Esophagus muscularis mucosa (tissue), 3 donors: ENCODE measurements around the gene PCNX4.

Experiments used
- POLR2A ChIP-seq: fragments of 450-650 bp; IDR thresholded peaks from one replicate; pipeline ENCODE4 v1.6.1; 2017; ENCODE audit warnings: antibody characterized with exemption, moderate library complexity, mild to moderate bottlenecking, low read depth
- TF ChIP-seq, protein P1 (sequence below), 3 experiments: fragments of 200-600 bp in 2 of 3; fragments of 450-650 bp in 1 of 3; sonication (generic) in 2 of 3; IDR thresholded peaks; one replicate each; pipeline ENCODE4 v1.5.1; 2017 to 2019; ENCODE audit warnings: antibody characterized with exemption in 3 of 3, mild to moderate bottlenecking in 2 of 3, moderate library complexity in 1 of 3

DNA sequence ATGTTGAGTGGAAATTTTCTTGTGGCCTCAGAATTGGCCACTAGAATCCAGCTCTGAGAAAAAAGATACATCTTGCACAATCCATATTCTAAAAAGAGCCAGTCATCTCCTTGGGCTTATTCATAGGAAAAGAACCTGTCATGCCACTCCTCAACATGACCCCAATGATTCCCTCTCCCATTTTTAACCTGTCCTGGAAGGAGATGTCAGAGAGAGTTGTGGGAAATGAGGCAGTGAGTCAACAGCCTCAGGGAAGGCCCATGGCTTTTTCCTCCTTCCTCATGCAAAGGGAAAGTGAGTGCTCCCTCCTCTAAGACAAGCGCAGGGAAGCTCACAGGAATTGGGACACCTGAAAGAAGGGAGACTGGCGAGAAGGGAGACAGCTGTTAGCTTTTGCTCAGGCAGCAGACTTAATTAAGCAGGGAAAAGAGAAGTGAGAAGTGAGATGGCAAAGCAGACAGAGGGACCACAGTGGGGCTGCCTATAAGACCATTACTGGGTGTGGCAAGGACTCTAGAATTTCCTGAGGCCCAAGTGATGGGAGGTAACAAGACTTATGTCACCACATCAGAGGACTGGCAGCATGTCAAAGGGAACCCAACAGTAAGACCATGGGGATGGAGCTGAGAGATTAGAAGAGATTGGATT is 83.7 kb downstream of the PCNX4 start:
- TF ChIP-seq POLR2A, result no peak
- TF ChIP-seq, protein P1, sequence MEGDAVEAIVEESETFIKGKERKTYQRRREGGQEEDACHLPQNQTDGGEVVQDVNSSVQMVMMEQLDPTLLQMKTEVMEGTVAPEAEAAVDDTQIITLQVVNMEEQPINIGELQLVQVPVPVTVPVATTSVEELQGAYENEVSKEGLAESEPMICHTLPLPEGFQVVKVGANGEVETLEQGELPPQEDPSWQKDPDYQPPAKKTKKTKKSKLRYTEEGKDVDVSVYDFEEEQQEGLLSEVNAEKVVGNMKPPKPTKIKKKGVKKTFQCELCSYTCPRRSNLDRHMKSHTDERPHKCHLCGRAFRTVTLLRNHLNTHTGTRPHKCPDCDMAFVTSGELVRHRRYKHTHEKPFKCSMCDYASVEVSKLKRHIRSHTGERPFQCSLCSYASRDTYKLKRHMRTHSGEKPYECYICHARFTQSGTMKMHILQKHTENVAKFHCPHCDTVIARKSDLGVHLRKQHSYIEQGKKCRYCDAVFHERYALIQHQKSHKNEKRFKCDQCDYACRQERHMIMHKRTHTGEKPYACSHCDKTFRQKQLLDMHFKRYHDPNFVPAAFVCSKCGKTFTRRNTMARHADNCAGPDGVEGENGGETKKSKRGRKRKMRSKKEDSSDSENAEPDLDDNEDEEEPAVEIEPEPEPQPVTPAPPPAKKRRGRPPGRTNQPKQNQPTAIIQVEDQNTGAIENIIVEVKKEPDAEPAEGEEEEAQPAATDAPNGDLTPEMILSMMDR (IDR thresholded peaks at IDR 0.05), result no peak
